IMR-90 (cell line): ENCODE results near the gene SLC25A12. TPM values are rescaled to one million over a fixed set of nuclear protein-coding genes. Genes with fewer than 3 reads are reported as not detected.

Experiments used
- ATAC-seq: fragments of 200-7000 bp; cut with Tn5 transposase; 2 replicates; pipeline ENCODE4 v1.9.1; 2020; ENCODE audit warnings: low read depth, mild to moderate bottlenecking, moderate library complexity
- BruUV-seq: library from RNA; stranded (reverse); fragments of 400-500 nt; replicated peaks from 2 replicates; lab custom pipeline; 2021; lab: Mats Ljungman, UMichigan
- CTCF ChIA-PET: fragments of 300-600 bp; formaldehyde crosslinking; extraction: SDS; loops from one replicate; lab custom pipeline; 2021; ENCODE audit warnings: antibody characterized with exemption; lab: Yijun Ruan, JAX
- POLR2A ChIA-PET: fragments of 300-600 bp; sonication (Branson Sonifier 250); formaldehyde crosslinking; loops from one replicate; lab custom pipeline; 2022; ENCODE audit warnings: antibody characterized with exemption; ENCODE audit not compliant: unreplicated experiment; lab: Charles Lee
- DNase-seq: peaks from one replicate; pipeline ENCODE4 v3.0.0; 2013
- H2AFZ ChIP-seq: replicated peaks from 2 replicates; pipeline ENCODE3; 2013; ENCODE audit warnings: low read length, mild to moderate bottlenecking; ENCODE audit not compliant: poor library complexity
- H2AK5ac ChIP-seq: 2 replicates; pipeline ENCODE4 v1.6.1; 2013; ENCODE audit warnings: low read depth, low read length, inconsistent platforms
- H2AK9ac ChIP-seq: replicated peaks from 2 replicates; pipeline ENCODE3; 2013; ENCODE audit warnings: mild to moderate bottlenecking, low read depth, low read length, moderate library complexity; ENCODE audit not compliant: poor library complexity
- H2BK120ac ChIP-seq: 2 replicates; pipeline ENCODE4 v1.6.1; 2013; ENCODE audit warnings: low read depth, low read length, inconsistent platforms
- H2BK15ac ChIP-seq: 3 replicates; pipeline ENCODE4 v1.6.1; 2013; ENCODE audit warnings: low read depth, low read length, inconsistent platforms
- H2BK20ac ChIP-seq: 2 replicates; pipeline ENCODE4 v1.6.1; 2013; ENCODE audit warnings: low read depth, mild to moderate bottlenecking, inconsistent platforms, low read length, moderate library complexity
- H2BK5ac ChIP-seq: 2 replicates; pipeline ENCODE4 v1.6.1; 2013; ENCODE audit warnings: mild to moderate bottlenecking, low read depth, low read length, inconsistent platforms; ENCODE audit not compliant: poor library complexity, severe bottlenecking
- H3K14ac ChIP-seq: replicated peaks from 2 replicates; pipeline ENCODE4 v1.6.1; 2013; ENCODE audit warnings: low read depth, low read length, inconsistent platforms
- H3K18ac ChIP-seq: 2 replicates; pipeline ENCODE4 v1.6.1; 2013; ENCODE audit warnings: low read depth, low read length, control low read depth
- H3K23ac ChIP-seq: 2 replicates; pipeline ENCODE4 v1.6.1; 2013; ENCODE audit warnings: low read depth, low read length, inconsistent platforms
- H3K27ac ChIP-seq: 2 replicates; pipeline ENCODE4 v1.5.1; 2013; ENCODE audit warnings: mild to moderate bottlenecking, control low read depth, low read length; ENCODE audit not compliant: insufficient read depth
- H3K27me3 ChIP-seq: 2 replicates; pipeline ENCODE4 v1.6.1; 2013; ENCODE audit warnings: low read length; ENCODE audit not compliant: control insufficient read depth, insufficient read depth
- H3K36me3 ChIP-seq: 2 replicates; pipeline ENCODE4 v1.6.1; 2013; ENCODE audit warnings: low read length, mixed read lengths; ENCODE audit not compliant: control insufficient read depth, insufficient read depth
- H3K4ac ChIP-seq: 2 replicates; pipeline ENCODE4 v1.6.1; 2013; ENCODE audit warnings: low read depth, low read length, inconsistent platforms
- H3K4me1 ChIP-seq: 2 replicates; pipeline ENCODE4 v1.6.1; 2013; ENCODE audit warnings: low read length, mixed read lengths; ENCODE audit not compliant: control insufficient read depth, insufficient read depth
- H3K4me2 ChIP-seq: 2 replicates; pipeline ENCODE4 v1.6.1; 2013; ENCODE audit warnings: low read depth, mild to moderate bottlenecking, control low read depth, low read length, moderate library complexity
- H3K4me3 ChIP-seq: 2 replicates; pipeline ENCODE4 v1.5.1; 2013; ENCODE audit warnings: low read depth, mild to moderate bottlenecking, control low read depth, low read length, moderate library complexity; ENCODE audit not compliant: insufficient read depth
- H3K56ac ChIP-seq: 2 replicates; pipeline ENCODE4 v1.6.1; 2013; ENCODE audit warnings: low read length, inconsistent platforms; ENCODE audit not compliant: insufficient read depth; ENCODE audit errors: extremely low read depth
- H3K79me1 ChIP-seq, 2 experiments: 2 replicates each; pipeline ENCODE4 v1.6.1; 2013; ENCODE audit warnings: low read length in 2 of 2, inconsistent platforms in 1 of 2, low read depth in 1 of 2
- H3K9ac ChIP-seq: 2 replicates; pipeline ENCODE4 v1.6.1; 2013; ENCODE audit warnings: low read depth, low read length, control low read depth
- H3K9me1 ChIP-seq: 2 replicates; pipeline ENCODE4 v1.6.1; 2013; ENCODE audit warnings: low read length, inconsistent platforms; ENCODE audit not compliant: insufficient read depth
- H3K9me3 ChIP-seq: 2 replicates; pipeline ENCODE4 v1.6.1; 2013; ENCODE audit warnings: low read length; ENCODE audit not compliant: control insufficient read depth, insufficient read depth
- H4K20me1 ChIP-seq: 2 replicates; pipeline ENCODE4 v1.6.1; 2013; ENCODE audit warnings: low read length, inconsistent platforms; ENCODE audit not compliant: insufficient read depth
- H4K5ac ChIP-seq: 2 replicates; pipeline ENCODE4 v1.6.1; 2013; ENCODE audit warnings: mild to moderate bottlenecking, low read depth, low read length, control low read depth
- H4K8ac ChIP-seq, 2 experiments: 2 replicates each; pipeline ENCODE4 v1.6.1; 2013; ENCODE audit warnings: low read depth in 2 of 2, low read length in 2 of 2, control low read depth in 1 of 2, inconsistent platforms in 1 of 2
- H4K91ac ChIP-seq: 2 replicates; pipeline ENCODE4 v1.6.1; 2013; ENCODE audit warnings: low read depth, low read length, inconsistent platforms; ENCODE audit not compliant: insufficient read depth
- BHLHE40 ChIP-seq: fragments of 150-350 bp; IDR thresholded peaks from 2 replicates; pipeline ENCODE4 v1.6.1; 2016; ENCODE audit warnings: mild to moderate bottlenecking, low read depth, low read length
- CHD1 ChIP-seq: IDR thresholded peaks from 2 replicates; pipeline ENCODE4 v1.6.1; 2012; ENCODE audit warnings: low read depth, low read length, improper control_type of control experiment
- FOS ChIP-seq: fragments of 150-350 bp; IDR thresholded peaks from 2 replicates; pipeline ENCODE4 v1.6.1; 2016; ENCODE audit warnings: low read depth, low read length
- MAFK ChIP-seq: IDR thresholded peaks from 2 replicates; pipeline ENCODE4 v1.6.1; 2012; ENCODE audit warnings: low read depth, low read length, improper control_type of control experiment
- MAZ ChIP-seq: IDR thresholded peaks from 2 replicates; pipeline ENCODE4 v1.6.1; 2012; ENCODE audit warnings: low read depth, mild to moderate bottlenecking, low read length, improper control_type of control experiment, moderate library complexity, borderline replicate concordance
- NFE2L2 ChIP-seq: fragments of 150-350 bp; IDR thresholded peaks from 2 replicates; pipeline ENCODE4 v1.6.1; 2016; ENCODE audit warnings: low read depth, mild to moderate bottlenecking, low read length
- RAD21 ChIP-seq: IDR thresholded peaks from 2 replicates; pipeline ENCODE4 v1.6.1; 2012; ENCODE audit warnings: low read length, improper control_type of control experiment
- RCOR1 ChIP-seq: IDR thresholded peaks from 2 replicates; pipeline ENCODE4 v1.6.1; 2012; ENCODE audit warnings: mild to moderate bottlenecking, low read length, improper control_type of control experiment; ENCODE audit not compliant: insufficient replicate concordance
- RFX5 ChIP-seq: IDR thresholded peaks from 2 replicates; pipeline ENCODE4 v1.8.0; 2012; ENCODE audit warnings: low read depth, mild to moderate bottlenecking, low read length, moderate library complexity
- SMC3 ChIP-seq: fragments of 150-350 bp; IDR thresholded peaks from 2 replicates; pipeline ENCODE4 v1.6.1; 2016; ENCODE audit warnings: low read depth, mild to moderate bottlenecking, antibody characterized with exemption, low read length, moderate library complexity
- WGBS, 2 experiments: methylation state at CpG; one replicate each; pipeline versions ENCODE4 v1.1.5 to v1.1.7; 2013; ENCODE audit warnings: missing lambda C conversion rate in 2 of 2; ENCODE audit not compliant: insufficient read length in 1 of 2; ENCODE audit errors: extremely low coverage in 2 of 2; 5-methylcytosine and 5-hydroxymethylcytosine counted together
- dilution Hi-C: fragments of 300-500 bp; cut with HindIII; formaldehyde crosslinking; loops from one replicate; pipeline ENCODE4 v1.14.3; 2018; ENCODE audit warnings: low sequenced_read_pairs; ENCODE audit not compliant: unreplicated experiment
- in situ Hi-C: fragments of 300-500 bp; cut with MboI; formaldehyde crosslinking; loops from 3 replicates; pipeline ENCODE4 v1.14.3; 2019; ENCODE audit warnings: low sequenced_read_pairs, inconsistent platforms, mixed read lengths
- intact Hi-C: fragments of 100-400 bp; cut with micrococcal nuclease; formaldehyde crosslinking; loops from 2 replicates; pipeline ENCODE4 v1.10.0; 2022
- polyA plus RNA-seq, 3 experiments: library from polyadenylated mRNA; depleted of rRNA; stranded (reverse); fragments of >200 nt; gene quantifications; 2 replicates each; pipeline ENCODE4 v1.2.3, GENCODE V29; 2012; ENCODE audit warnings: low replicate concordance in 1 of 3
- total RNA-seq: library from RNA; depleted of rRNA; stranded (reverse); fragments of >200 nt; gene quantifications from 2 replicates; pipeline ENCODE4 v1.2.3, GENCODE V29; 2012
- TF ChIP-seq, protein P1 (sequence below): conservative IDR thresholded peaks from 2 replicates; pipeline ENCODE4 v1.5.1; 2012; ENCODE audit warnings: mild to moderate bottlenecking, low read depth, low read length, improper control_type of control experiment
- TF ChIP-seq, protein P2 (sequence below): fragments of 150-350 bp; IDR thresholded peaks from 2 replicates; pipeline ENCODE4 v1.6.1; 2017; ENCODE audit warnings: mild to moderate bottlenecking, antibody characterized with exemption, low read length, low read depth
- TF ChIP-seq, protein P3 (sequence below): fragments of 150-350 bp; IDR thresholded peaks from 2 replicates; pipeline ENCODE4 v1.6.1; 2016; ENCODE audit warnings: low read depth, mild to moderate bottlenecking, low read length, moderate library complexity, borderline replicate concordance

The SLC25A12 gene
- total and polyA plus RNA-seq, 2 of the 4 experiments (the other 2 are of a cell fraction), result 16.3 to 17.6 TPM

DNA sequence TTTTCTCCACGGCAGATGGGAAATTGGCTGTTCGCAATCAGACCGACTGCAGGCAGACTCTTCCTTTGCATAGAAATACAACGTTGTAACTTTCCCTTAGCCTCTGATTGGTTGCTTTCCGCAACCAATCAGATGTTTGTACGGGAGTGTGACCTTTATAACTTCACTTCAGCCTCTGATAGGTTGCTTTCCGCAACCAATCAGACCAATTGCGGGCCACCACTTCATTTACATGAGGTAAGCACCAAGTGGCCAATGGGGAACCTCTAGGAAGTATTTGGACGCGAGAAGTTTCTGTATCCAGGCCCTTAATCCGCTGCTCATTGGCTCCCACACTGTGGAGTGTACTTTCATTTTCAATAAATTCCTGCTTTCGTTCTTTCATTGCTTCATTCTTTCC, 19.1 kb downstream of the SLC25A12 start:
- no peak overlapping the region for H3K4me3 ChIP-seq
- no peak overlapping the region for H4K5ac ChIP-seq
- intact Hi-C loops (no loop called here), dilution Hi-C loops (no loop called here), in situ Hi-C loops (no loop called here)
- no peaks in the 10 kb centered on the region for H3K27me3 ChIP-seq
- H2BK20ac ChIP-seq, result no peak overlapping the region
- H4K8ac ChIP-seq, result no peak overlapping the region
- H2AK5ac ChIP-seq, result no peak overlapping the region
- TF ChIP-seq, protein P1, sequence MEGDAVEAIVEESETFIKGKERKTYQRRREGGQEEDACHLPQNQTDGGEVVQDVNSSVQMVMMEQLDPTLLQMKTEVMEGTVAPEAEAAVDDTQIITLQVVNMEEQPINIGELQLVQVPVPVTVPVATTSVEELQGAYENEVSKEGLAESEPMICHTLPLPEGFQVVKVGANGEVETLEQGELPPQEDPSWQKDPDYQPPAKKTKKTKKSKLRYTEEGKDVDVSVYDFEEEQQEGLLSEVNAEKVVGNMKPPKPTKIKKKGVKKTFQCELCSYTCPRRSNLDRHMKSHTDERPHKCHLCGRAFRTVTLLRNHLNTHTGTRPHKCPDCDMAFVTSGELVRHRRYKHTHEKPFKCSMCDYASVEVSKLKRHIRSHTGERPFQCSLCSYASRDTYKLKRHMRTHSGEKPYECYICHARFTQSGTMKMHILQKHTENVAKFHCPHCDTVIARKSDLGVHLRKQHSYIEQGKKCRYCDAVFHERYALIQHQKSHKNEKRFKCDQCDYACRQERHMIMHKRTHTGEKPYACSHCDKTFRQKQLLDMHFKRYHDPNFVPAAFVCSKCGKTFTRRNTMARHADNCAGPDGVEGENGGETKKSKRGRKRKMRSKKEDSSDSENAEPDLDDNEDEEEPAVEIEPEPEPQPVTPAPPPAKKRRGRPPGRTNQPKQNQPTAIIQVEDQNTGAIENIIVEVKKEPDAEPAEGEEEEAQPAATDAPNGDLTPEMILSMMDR, result no peak
- TF ChIP-seq NFE2L2 (no peak), SMC3 (no peak), RFX5 (no peak), MAZ (no peak), FOS (no peak), CHD1 (no peak), RAD21 (no peak), MAFK (no peak), BHLHE40 (no peak), RCOR1 (no peak)
- TF ChIP-seq, protein P2, sequence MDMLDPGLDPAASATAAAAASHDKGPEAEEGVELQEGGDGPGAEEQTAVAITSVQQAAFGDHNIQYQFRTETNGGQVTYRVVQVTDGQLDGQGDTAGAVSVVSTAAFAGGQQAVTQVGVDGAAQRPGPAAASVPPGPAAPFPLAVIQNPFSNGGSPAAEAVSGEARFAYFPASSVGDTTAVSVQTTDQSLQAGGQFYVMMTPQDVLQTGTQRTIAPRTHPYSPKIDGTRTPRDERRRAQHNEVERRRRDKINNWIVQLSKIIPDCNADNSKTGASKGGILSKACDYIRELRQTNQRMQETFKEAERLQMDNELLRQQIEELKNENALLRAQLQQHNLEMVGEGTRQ, result no peak
- TF ChIP-seq, protein P3, sequence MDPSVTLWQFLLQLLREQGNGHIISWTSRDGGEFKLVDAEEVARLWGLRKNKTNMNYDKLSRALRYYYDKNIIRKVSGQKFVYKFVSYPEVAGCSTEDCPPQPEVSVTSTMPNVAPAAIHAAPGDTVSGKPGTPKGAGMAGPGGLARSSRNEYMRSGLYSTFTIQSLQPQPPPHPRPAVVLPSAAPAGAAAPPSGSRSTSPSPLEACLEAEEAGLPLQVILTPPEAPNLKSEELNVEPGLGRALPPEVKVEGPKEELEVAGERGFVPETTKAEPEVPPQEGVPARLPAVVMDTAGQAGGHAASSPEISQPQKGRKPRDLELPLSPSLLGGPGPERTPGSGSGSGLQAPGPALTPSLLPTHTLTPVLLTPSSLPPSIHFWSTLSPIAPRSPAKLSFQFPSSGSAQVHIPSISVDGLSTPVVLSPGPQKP, result no peak
- no TSS peak for BruUV-seq
- no peak overlapping the region for H2BK15ac ChIP-seq
- no peak overlapping the region for H3K27ac ChIP-seq
- no peaks in the 10 kb centered on the region; the same call in 1 of the 2 replicates for H3K9me1 ChIP-seq
- H3K14ac ChIP-seq, result no peak overlapping the region
- H3K4me1 ChIP-seq, result no peaks in the 10 kb centered on the region
- no peak overlapping the region for H3K23ac ChIP-seq
- no peak overlapping the region for H3K56ac ChIP-seq
- peaks cover 3% of the 10 kb centered on the region; the same call in 1 of the 2 replicates for H3K36me3 ChIP-seq
- no peak for ATAC-seq
- no peak for DNase-seq
- H3K18ac ChIP-seq, result no peak overlapping the region
- H4K20me1 ChIP-seq, result no peaks in the 10 kb centered on the region; the same call in 1 of the 2 replicates
- H3K79me1 ChIP-seq, result peaks cover 6 to 9% of the 10 kb centered on the region in 2 experiments; a peak in 3 of 4 replicates
- no peak overlapping the region for H2AFZ ChIP-seq
- H3K4me2 ChIP-seq, result no peak overlapping the region
- H3K9me3 ChIP-seq, result no peaks in the 10 kb centered on the region
- 78% methylated on average over 6 of the region's 12 CpGs; no CpG with 5 or more reads in 1 of the 2 experiments for WGBS, 2 experiments
- CTCF ChIA-PET, result no interaction called here
- POLR2A ChIA-PET, result no interaction called here
- H2BK120ac ChIP-seq, result no peak overlapping the region
- no peak overlapping the region for H4K91ac ChIP-seq
- H2AK9ac ChIP-seq, result no peak overlapping the region
- no peak overlapping the region for H3K9ac ChIP-seq
- no peak overlapping the region for H3K4ac ChIP-seq
- no peak overlapping the region for H2BK5ac ChIP-seq
